Measurements from ENCODE around the gene SUPT6H. TPM values are rescaled to one million over a fixed set of nuclear protein-coding genes. Genes with fewer than 3 reads are reported as not detected.

SUPT6H gene
- total and polyA plus RNA-seq, 3 donors from 2014 or later, result 64.8 to 129 (median 121) TPM

- Histone ChIP-seq H3K27ac (peak overlapping the region in 1 of 2 donors; percentile 25), H3K36me3 (ENCODE audit: low read depth, missing control alignments) (no peaks in the 10 kb centered on the region), H3K27me3 (no peaks in the 10 kb centered on the region), H3K4me1 (no peaks in the 10 kb centered on the region), H3K9me3 (no peaks in the 10 kb centered on the region), H3K4me3 (no peak overlapping the region)
- TF ChIP-seq POLR2A (IDR thresholded peaks at IDR 0.05), result no peak
- TF ChIP-seq CTCF (IDR thresholded peaks at IDR 0.05), result no peak
- 66 to 71% methylated on average over 4 of the region's 4 CpGs for WGBS, 2 donors
- peak; percentile 72 for DNase-seq
- intact Hi-C loops (cut with DNase I; ENCODE audit: low total_unique reads), result no loop called here
These were observed 38.3 kb upstream of the SUPT6H start for GRCh38 chr17:28623696-28624095.

- H3K9me3 ChIP-seq, result no peaks in the 10 kb centered on the region
- intact Hi-C loops (cut with DNase I; ENCODE audit: low total_unique reads), result no loop called here
- 90 to 100% methylated on average over 2 of the region's 2 CpGs for WGBS, 2 donors
- no peaks in the 10 kb centered on the region for H3K27me3 ChIP-seq
- TF ChIP-seq POLR2A (IDR thresholded peaks at IDR 0.05), result no peak
- no peak for TF ChIP-seq CTCF (IDR thresholded peaks at IDR 0.05)
- peak overlapping the region in 1 of 2 donors; percentile 25 for H3K27ac ChIP-seq
- no peak overlapping the region for H3K4me3 ChIP-seq
- no peaks in the 10 kb centered on the region for H3K4me1 ChIP-seq
- no peaks in the 10 kb centered on the region for H3K36me3 ChIP-seq (ENCODE audit: low read depth, missing control alignments)
- DNase-seq, result no peak
These were observed 37.9 kb upstream of the SUPT6H start for GRCh38 chr17:28624148-28624547.

- no peak for DNase-seq
- Histone ChIP-seq H3K4me3 (no peak overlapping the region), H3K4me1 (no peaks in the 10 kb centered on the region), H3K27ac (no peak overlapping the region), H3K36me3 (ENCODE audit: low read depth, missing control alignments) (no peaks in the 10 kb centered on the region), H3K27me3 (no peaks in the 10 kb centered on the region), H3K9me3 (no peaks in the 10 kb centered on the region)
- no peak for TF ChIP-seq POLR2A (IDR thresholded peaks at IDR 0.05)
- no peak for TF ChIP-seq CTCF (IDR thresholded peaks at IDR 0.05)
- 89% methylated on average over 4 of the region's 4 CpGs for WGBS, 2 donors
- intact Hi-C loops (cut with DNase I; ENCODE audit: low total_unique reads), result no loop called here
These were observed 35.2 kb upstream of the SUPT6H start for GRCh38 chr17:28626818-28627217.

GRCh38 chr17:28634206-28634865 lies 27.7 kb upstream of the SUPT6H start:
- Histone ChIP-seq H3K27ac (no peak overlapping the region), H3K9me3 (no peaks in the 10 kb centered on the region), H3K36me3 (ENCODE audit: low read depth, missing control alignments) (no peaks in the 10 kb centered on the region), H3K4me1 (no peaks in the 10 kb centered on the region), H3K4me3 (no peak overlapping the region), H3K27me3 (no peaks in the 10 kb centered on the region)
- intact Hi-C loops (cut with DNase I; ENCODE audit: low total_unique reads), result no loop called here
- DNase-seq, result no peak
- 88 to 90% methylated on average over 14 of the region's 14 CpGs for WGBS, 2 donors
- TF ChIP-seq CTCF (IDR thresholded peaks at IDR 0.05) (no peak), POLR2A (IDR thresholded peaks at IDR 0.05) (no peak)

GRCh38 chr17:28635506-28635905 lies 26.5 kb upstream of the SUPT6H start:
- no peak overlapping the region for H3K4me3 ChIP-seq
- H3K27ac ChIP-seq, result no peak overlapping the region
- H3K9me3 ChIP-seq, result no peaks in the 10 kb centered on the region
- 100% methylated on average over 1 of the region's 1 CpG for WGBS, 2 donors
- intact Hi-C loops (cut with DNase I; ENCODE audit: low total_unique reads), result no loop called here
- no peaks in the 10 kb centered on the region for H3K4me1 ChIP-seq
- no peaks in the 10 kb centered on the region for H3K27me3 ChIP-seq
- H3K36me3 ChIP-seq (ENCODE audit: low read depth, missing control alignments), result no peaks in the 10 kb centered on the region
- no peak for DNase-seq
- no peak for TF ChIP-seq POLR2A (IDR thresholded peaks at IDR 0.05)
- no peak for TF ChIP-seq CTCF (IDR thresholded peaks at IDR 0.05)

Measured in testis (tissue), 3 donors.